Tibial nerve (tissue), 4 donors: ENCODE results near the gene TUBB3.

Experiments
- CTCF ChIP-seq, 5 experiments: fragments of 200-600 bp in 3 of 5; fragments of 450-650 bp in 2 of 5; sonication (generic) in 3 of 5; IDR thresholded peaks; one replicate each; pipeline ENCODE4 v1.5.1; 2016 to 2019; ENCODE audit warnings: antibody characterized with exemption in 5 of 5, mild to moderate bottlenecking in 3 of 5, moderate library complexity in 2 of 5
- EP300 ChIP-seq, 2 donors: sonication (generic); formaldehyde crosslinking; IDR thresholded peaks; one replicate each; pipeline ENCODE4 v1.6.1; 2017; ENCODE audit warnings: antibody characterized with exemption in 2 of 2, mild to moderate bottlenecking in 1 of 2
- POLR2A ChIP-seq, 2 donors: fragments of 450-650 bp; IDR thresholded peaks; one replicate each; pipeline ENCODE4 v1.6.1; 2017; ENCODE audit warnings: antibody characterized with exemption in 2 of 2, mild to moderate bottlenecking in 2 of 2, moderate library complexity in 2 of 2

- TF ChIP-seq CTCF (IDR thresholded peaks at IDR 0.05) (no peak), POLR2A (IDR thresholded peaks at IDR 0.05) (no peak), EP300 (IDR thresholded peaks at IDR 0.05) (peak in 1 of 2 donors; percentile 50)
These were observed 5.2 kb upstream of the TUBB3 start for GRCh38 chr16:89917773-89918452.
